Stimulated activated CD4-positive, alpha-beta T cell treated with anti-CD3 and anti-CD28 coated beads, TNF-alpha, amount 100 ng/mL, for 1 hour (primary cell): ENCODE results near the gene COX17.

Experiments used
- DNase-seq, 3 donors: peaks; one replicate each; pipeline ENCODE4 v3.0.0-alpha.2; 2020; ENCODE audit warnings: low read depth in 3 of 3, low spot score in 1 of 3

Gene COX17

DNA sequence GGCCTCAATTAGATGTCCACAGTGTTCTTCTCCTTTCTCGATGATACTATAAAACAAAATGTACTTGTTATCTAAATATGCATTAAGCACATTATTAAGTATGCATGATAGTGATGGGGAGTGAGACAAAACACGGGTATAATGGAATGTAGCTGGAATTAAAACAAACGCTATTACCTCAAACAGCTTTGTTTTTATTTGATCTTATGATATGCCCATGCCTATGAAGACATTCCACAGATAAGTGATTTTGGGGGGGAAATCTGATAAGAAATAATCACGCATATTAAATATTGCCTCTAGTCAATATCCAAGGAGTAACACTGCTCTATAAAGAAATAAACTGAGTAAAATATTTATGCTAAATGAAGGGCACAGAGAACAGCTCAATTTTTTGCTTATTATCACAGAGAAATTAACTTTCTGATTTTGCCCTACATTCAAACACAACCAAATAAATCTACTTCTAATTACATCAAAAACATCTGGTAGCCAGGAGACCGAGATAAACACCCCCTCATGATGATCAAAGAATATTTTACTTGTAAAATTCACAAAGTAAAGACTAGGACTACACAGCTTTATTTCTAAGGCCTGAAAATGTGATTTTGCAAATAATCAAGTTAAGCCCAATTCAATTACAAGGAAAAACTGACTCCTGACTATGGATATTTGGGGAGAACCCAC is 1.9 kb downstream of the COX17 start:
- DNase-seq: no peak

DNA sequence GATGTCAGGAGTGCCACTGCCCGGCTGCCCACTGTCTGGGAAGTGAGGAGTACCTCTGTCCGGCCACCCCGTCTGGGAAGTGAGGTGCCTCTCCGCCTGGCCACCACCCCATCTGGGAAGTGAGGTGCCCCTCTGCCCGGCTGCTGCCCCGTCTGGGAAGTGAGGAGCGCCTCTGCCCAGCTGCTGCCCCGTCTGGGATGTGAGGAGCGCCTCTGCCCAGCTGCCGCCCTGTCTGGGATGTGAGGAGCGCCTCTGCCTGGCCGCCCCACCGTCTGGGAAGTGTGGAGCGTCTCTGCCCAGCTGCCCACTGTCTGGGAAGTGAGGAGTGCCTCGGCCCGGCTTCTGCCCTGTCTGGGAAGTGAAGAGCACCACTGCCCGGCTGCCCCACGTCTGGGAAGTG is 3.3 kb downstream of the COX17 start:
- DNase-seq: no peak

GRCh38 chr3:119672776-119673175 is 4.4 kb downstream of the COX17 start:
- no peak for DNase-seq

DNA sequence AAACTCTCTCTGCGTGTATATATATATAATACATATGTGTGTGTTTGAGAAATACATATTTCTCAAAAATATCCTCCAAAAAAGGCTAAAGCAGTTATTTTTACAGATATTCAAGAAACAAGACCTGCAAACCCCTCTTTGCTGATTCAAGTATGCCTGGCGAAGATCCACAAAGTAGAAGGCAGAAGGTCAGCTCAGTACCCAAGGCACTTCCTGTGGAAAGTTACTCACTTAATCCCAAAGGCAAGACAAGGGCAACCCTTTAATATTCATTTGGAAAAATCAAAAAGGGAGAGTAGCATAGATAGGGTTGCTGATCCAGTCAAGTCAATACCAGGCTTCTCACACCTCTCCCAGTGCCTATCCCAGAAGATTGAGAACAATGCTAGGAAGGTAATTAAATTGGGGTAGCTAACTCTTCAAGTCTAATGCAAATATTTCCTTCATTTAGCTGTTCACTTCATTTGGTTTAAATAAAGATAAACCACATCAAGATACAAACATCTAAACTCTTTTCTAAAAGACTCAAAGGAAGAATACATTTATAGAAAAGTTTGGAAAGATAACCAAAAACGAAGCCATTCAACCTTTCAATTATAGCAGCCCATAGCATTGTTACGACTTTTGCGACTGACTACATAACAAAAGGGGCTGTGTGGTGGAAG is 7.2 kb downstream of the COX17 start:
- DNase-seq: no peak

DNA sequence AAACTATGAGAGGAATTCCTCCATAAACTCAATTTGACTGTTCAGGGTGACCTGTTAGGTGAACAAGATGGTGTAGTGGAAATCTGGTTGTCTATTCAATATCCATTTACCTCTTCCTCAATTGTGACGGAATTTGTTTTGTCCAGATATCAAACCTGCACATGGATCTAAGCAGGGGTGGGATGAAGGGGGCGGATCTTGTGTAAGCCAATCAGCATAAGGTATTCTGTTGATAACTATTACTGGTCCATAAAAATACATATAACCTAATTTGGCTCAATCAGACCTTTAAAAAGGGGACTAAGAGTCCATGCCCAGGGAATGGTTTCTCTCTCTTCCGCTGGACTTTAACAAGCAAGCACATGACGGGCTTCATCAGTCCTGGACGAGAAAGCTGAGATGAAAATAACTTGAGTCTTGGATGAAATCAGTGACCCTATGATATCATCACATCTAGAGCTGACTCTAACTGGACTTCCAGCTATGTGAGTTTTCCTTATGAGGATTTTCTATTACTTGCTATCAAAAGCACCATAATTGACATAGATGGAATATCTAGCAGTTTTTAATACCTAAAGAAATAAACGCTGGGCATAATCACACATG is 11.1 kb downstream of the COX17 start:
- no peak for DNase-seq

DNA sequence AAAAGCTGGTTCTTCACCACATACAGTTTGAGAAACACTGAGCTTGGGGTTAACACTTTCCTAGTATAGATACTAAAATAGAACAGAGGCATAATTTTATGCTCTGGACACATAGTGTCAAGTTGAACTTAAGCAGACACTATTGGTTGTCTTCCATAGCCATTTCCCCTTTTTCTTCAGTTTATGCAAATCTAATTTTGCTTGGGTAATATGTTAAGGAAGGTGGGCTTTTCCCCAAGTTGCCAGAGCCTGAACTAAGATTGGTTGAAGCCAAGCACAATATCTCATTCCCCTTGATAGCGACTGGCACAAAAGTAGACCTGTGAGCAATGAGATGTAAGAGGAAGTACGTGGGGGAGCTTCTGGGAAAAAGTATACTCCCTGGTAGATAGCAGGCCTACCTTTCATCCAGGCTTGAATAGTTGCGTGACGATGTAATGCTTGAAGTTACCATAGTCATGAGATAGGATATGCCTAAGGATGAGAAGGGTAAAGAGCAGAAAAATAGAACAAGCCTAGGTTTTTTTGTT is 12.3 kb downstream of the COX17 start:
- DNase-seq: no peak

DNA sequence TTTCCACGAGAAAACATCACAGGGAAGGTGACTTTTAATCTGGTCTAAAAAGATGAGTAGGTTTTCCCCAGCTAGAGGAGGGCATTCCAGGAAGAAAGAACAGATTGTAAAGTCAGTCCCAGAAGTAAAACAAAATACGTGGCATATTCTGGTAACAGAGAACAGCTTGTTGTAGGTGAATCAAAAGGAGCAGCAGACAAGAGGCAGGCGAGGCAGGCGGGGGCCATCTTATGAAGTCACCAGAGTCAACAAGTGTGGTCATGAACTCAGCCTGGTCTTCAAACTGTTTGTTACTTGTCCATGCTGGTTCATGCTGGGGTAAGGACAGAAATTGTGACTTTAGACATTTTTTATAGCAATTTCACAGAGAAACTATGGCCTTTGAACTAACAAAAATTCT is 12.8 kb downstream of the COX17 start:
- no peak for DNase-seq

DNA sequence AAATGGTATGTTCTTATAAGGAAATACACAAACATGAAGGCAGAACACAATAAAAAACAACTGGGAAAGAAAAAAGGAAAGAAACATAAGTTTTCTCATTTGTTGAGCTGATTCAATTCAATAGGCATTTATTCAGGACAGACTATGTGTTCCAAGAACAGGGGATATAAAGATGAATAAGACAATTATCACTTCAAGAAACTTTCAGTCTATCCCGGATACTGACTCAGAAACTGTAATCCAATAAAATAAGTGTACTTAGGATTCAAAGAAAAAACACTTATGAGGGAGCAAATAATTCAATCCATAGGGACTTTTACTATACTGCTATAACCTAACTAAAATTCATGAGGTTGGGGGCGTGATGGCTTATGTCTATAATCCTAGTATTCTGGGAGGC is 13.3 kb downstream of the COX17 start:
- no peak for DNase-seq

DNA sequence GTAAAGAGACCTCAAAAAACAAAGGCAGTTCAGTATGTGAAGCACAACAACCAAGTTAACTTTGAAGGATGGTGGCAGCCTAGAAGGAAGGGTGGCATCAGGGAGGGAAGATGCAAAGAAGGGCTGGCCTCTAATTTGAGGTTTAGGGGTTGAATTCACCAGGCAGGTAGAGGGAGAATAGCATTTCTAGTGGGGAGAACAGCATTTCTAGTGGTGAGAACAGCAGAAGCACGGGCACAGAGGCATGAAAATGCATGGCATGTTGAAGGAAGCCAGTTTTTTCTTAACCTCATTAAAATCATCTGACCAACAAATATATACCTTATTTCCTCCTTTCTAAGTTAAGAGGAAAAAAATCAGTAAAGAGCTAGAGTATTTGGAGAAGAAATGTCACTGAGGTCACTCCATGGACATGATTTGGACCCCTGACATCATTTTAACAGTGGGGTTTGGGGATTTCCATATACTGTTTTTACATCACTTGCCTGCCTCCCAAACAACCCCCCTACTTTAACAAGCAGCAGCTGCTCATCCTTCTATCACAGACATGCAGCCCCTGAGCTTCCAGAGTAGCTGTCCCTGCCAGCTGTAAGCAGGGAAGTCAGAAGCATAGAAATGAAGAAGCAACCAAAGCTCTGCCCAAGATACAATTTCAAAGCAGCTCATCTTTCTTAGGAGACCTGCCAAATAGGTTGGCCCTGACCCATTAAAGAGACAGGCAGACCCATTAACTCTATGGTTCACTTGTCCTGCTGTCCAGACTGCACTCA is 14.4 kb downstream of the COX17 start:
- no peak for DNase-seq

GRCh38 chr3:119660474-119661440 is 16.4 kb downstream of the COX17 start, which contains the start of gene POPDC2:
POPDC2 (minus strand) TSS chr3:119660589; CDS start chr3:119660423, 166 bp downstream.
- DNase-seq: no peak

DNA sequence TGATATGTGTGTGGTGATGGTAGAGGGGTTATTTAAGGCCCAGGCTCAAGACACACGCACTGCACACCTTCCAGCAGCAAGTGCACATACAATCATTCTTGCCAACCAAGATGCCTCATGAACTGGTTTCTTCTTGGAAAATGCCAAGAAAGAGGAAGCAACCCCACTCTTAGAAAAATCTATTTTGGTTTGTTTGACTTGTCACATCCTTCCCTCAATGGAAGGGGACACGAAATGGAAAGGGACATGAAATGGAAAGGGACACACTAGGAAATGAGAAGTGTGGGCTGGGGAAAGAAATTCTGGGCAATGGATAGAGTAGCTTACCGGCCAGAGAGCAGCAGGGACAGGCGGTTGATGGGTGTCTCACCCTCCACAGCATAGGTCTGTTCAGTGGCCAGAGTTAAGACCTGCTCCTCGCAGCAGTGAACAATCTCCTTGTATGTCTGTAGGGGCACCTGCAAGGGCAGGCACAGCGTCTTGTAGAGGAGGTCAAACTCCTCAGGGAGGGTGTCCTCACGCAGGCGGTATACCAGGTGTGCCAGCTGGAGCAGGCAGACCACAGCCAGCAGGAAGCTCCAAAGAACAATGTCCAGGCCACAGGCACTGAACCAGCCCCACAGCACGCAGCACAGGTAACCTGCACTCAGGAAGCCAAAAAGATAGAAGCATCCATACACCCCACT is 17.5 kb downstream of the COX17 start:
- DNase-seq: no peak

- DNase-seq: no peak
Measured at GRCh38 chr3:119658994-119659393, 18.2 kb downstream of the COX17 start.

DNA sequence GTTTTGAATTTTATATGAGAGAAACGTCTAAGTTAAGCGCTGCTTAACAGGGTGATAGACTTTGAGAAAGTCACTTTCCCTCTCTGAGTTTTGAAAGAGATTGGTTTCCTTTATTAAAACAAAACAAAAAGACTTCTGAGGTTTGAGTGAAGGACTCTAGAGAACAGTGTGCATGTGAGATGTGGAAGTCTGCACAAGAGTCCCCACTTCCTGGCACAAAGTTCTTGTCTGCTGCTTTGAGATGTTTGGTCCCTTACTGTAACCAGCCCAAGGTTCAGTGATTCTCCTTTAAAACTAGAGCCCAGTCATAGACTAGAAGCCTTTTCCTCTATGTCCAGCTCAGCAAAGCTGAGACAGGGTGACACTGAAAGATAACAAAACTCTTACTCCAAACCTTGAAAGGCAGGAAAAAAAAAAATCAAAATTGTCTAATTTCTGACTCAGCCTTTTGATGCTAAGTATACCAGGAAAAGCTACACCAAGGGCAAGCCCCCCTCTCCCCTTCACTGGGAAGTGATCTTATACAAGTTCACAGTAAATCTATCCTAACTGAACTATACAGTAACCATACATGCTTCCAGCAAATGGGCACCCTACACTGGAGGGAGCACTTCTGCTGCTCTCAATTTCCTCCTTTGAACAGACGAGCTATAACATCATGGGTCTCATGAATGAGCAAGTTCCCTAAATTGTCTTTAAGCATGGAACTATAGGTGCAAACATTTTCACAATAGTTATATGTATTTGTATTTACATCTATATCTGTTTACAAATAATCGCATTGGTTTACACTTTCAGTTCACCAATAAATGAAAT is 19.1 kb downstream of the COX17 start:
- DNase-seq: no peak

- no peak for DNase-seq
Measured at GRCh38 chr3:119653876-119654275, 23.3 kb downstream of the COX17 start.

DNA sequence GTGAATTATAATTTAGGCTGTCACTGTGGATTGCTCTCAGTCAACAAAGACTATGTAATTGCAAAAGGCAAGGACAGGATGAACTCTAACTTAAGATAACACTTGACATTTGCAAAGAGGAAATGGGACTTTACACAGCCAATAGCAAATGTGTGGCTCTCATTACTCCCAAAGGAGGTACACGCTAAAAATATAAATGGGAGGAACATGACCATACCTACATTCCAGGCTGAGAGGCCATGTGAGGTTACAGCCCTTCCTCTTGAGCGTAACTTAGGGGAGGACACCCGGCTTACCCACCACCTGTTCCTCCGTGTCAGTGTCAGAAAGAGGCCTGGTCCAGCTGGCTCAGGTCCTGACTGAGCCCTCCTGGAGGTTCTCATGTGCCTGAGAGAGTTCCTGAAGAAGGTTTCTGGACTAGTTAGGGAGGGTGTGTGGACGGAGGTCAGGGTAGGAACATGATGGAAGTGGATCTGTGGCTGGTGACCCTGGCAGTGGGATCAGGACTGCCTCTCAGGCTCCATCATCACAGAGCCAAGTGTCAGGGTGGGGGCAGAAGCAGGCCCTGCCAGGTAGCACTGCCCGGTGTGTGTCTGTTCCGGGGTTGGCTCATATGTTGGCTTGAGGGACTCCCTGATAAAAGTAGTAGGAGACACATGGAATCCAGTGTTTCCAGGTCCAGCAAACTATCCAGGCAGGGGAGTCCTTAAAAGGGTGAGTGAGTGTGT is 24.7 kb downstream of the COX17 start:
- DNase-seq: no peak

- DNase-seq: no peak
Measured at GRCh38 chr3:119649761-119650160, 27.4 kb downstream of the COX17 start.

DNA sequence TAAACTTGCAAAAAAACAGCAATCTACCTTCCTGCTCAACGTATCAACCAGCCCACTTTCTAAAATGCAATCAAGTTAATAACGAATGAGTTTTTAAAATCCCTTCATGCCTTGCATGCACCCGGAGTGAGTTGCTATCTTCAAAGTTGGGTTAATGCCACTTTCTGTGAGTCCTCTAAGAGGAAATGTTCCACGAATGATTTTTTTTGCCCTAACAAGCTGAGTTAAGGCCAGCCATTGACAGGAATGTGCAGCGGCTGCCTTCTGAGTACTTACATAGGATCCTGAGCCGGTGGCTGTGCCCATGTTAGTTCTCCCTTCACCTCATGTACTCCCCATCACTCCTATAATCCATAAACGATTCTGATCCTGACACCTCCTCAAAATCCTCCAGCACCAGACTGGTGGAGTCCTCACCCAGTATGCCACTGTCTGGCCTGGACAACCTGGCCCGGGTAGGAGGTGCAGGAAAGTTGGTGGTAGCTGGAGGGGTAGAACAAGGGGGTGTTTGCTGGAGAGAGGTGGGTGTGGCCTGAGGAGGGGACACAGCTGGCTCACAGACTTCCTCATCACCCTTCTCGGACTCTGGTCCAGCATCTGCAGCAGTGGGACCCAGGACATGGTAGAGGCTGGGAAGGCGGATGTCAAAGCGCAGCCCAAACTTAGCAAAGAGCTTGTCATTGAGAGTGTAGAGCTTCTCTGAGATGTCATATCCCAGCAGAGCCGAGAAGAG is 29.2 kb downstream of the COX17 start:
- no peak for DNase-seq

DNA sequence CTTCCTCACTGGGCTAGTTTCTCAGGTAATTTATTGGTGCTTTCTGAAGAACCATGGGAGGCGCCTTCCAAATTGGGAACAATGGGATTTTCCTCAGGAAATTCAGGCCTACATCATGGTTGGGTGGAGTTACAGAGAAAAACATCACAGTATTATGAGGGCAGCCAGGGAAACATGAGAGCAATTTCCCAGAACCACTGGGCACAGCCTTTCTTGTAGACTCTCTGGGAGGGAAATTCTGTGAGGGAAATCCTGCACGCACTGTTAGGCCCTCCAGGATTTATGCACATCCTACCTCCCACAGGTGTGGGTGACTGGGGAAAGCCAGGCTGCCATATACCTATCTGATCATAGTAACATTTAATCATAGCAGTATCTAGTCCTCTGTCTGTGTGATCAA is 30.0 kb downstream of the COX17 start:
- DNase-seq: no peak
